ENCODE measurements around the gene DCLK1. TPM values are rescaled to one million over a fixed set of nuclear protein-coding genes. Genes with fewer than 3 reads are reported as not detected.

DCLK1 gene
- total RNA-seq, 1 experiment from 2014 or later, result 36.2 TPM

GRCh38 chr13:35914662-35915061 is 216.5 kb downstream of the DCLK1 start:
- Histone ChIP-seq H4K8ac (replicated peaks; ENCODE audit: insufficient read length, low read depth, low read length) (no peak overlapping the region), H2BK12ac (ENCODE audit: insufficient read length, low read depth, low read length) (no peak overlapping the region), H3K18ac (ENCODE audit: insufficient read length, low read depth, low read length) (no peak overlapping the region), H3K79me1 (ENCODE audit: insufficient read depth, low read depth, low read length, poor library complexity, severe bottlenecking) (no peaks in the 10 kb centered on the region), H3K4me1 (ENCODE audit: insufficient read depth, low read length) (peaks cover 11% of the 10 kb centered on the region; the same call in 1 of the 2 replicates), H3K23me2 (ENCODE audit: insufficient read length, low read depth, low read length, poor library complexity, severe bottlenecking) (no peaks in the 10 kb centered on the region), H3K56ac (ENCODE audit: insufficient read length, low read depth, low read length) (no peak overlapping the region), H2BK20ac (ENCODE audit: low read depth, low read length, poor library complexity, severe bottlenecking) (no peak overlapping the region), H3K14ac (ENCODE audit: insufficient read depth, low read length) (no peak overlapping the region), H3K23ac (ENCODE audit: insufficient read length, low read depth, low read length) (no peak overlapping the region), H2AFZ (ENCODE audit: low read length) (no peak overlapping the region), H2BK120ac (ENCODE audit: low read depth, low read length, poor library complexity, severe bottlenecking) (no peak overlapping the region), H4K5ac (ENCODE audit: insufficient read length, low read depth, low read length) (no peak overlapping the region), H2AK5ac (ENCODE audit: insufficient read length, low read length) (no peak overlapping the region), H2BK5ac (ENCODE audit: insufficient read length, low read length) (no peak overlapping the region), H3K27ac (ENCODE audit: insufficient read length, low read depth, low read length) (no peak overlapping the region), H4K20me1 (ENCODE audit: control insufficient read depth, insufficient read depth, insufficient read length) (no peaks in the 10 kb centered on the region), H2BK15ac (ENCODE audit: low read depth, low read length) (no peak overlapping the region), H3K79me2 (ENCODE audit: insufficient read depth, low read length) (no peaks in the 10 kb centered on the region), H3K9ac (ENCODE audit: extremely low read depth, insufficient read length, low read length) (no peak overlapping the region), H3K27me3 (ENCODE audit: insufficient read depth, low read length) (no peaks in the 10 kb centered on the region), H4K91ac (ENCODE audit: insufficient read length, low read depth, low read length) (no peak overlapping the region), H3K4ac (ENCODE audit: low read depth, low read length) (no peak overlapping the region), H3K4me2 (ENCODE audit: insufficient read depth, insufficient read length, low read length) (no peak overlapping the region), H3K9me3 (ENCODE audit: control insufficient read depth, low read depth, low read length) (no peaks in the 10 kb centered on the region), H3T11ph (ENCODE audit: low read length) (no peak overlapping the region)
- Mint-ChIP-seq H3K4me1 (peaks cover 46 to 47% of the 10 kb centered on the region in 2 experiments), H3K9me3 (no peaks in the 10 kb centered on the region; a peak in 3 of 5 replicates), H3K36me3 (ENCODE audit: insufficient read depth in 1 of 3, low read depth in 3 of 3) (peaks cover 0 to 9% (median 3%) of the 10 kb centered on the region in 3 experiments; a peak in 3 of 7 replicates), H3K27me3 (ENCODE audit: low read depth) (no peaks in the 10 kb centered on the region), H3K27ac (peak overlapping the region in 1 of 3 experiments; percentile 2; a peak in 1 of 7 replicates), H3K4me3 (no peak overlapping the region)
- no peak for TF ChIP-seq CTCF (conservative IDR thresholded peaks at IDR 0.05)
- no peak for DNase-seq
- no CpG with 5 or more reads among the region's 1 CpG for WGBS (ENCODE audit: extremely low coverage, insufficient read length, low lambda C conversion rate)
